WTC11 (cell line): ENCODE results near the gene TEKT2.

ENCODE experiments used
- CBFB ChIP-seq: sonication (generic); formaldehyde crosslinking; IDR thresholded peaks from 2 replicates; pipeline ENCODE4 v1.8.1; 2022; ENCODE audit warnings: mild to moderate bottlenecking, low read depth, missing genetic modification reagents
- ELF4 ChIP-seq: sonication (generic); formaldehyde crosslinking; IDR thresholded peaks from 2 replicates; pipeline ENCODE4 v1.8.1; 2022; ENCODE audit warnings: low read depth, mild to moderate bottlenecking, moderate library complexity, missing genetic modification reagents
- FOXJ3 ChIP-seq: sonication (generic); formaldehyde crosslinking; IDR thresholded peaks from 2 replicates; pipeline ENCODE4 v1.9.0; 2021; ENCODE audit warnings: missing genetic modification reagents, mild to moderate bottlenecking, borderline replicate concordance
- FOXK1 ChIP-seq: sonication (generic); formaldehyde crosslinking; IDR thresholded peaks from 2 replicates; pipeline ENCODE4 v1.8.0; 2022; ENCODE audit warnings: mild to moderate bottlenecking, moderate library complexity, missing genetic modification reagents
- FOXP1 ChIP-seq: sonication (generic); formaldehyde crosslinking; IDR thresholded peaks from 2 replicates; pipeline ENCODE4 v1.8.0; 2022; ENCODE audit warnings: missing genetic modification reagents, mild to moderate bottlenecking, moderate library complexity, borderline replicate concordance
- IRF2 ChIP-seq: sonication (generic); formaldehyde crosslinking; IDR thresholded peaks from 2 replicates; pipeline ENCODE4 v1.8.0; 2022; ENCODE audit warnings: low read depth, missing genetic modification reagents, borderline replicate concordance
- JUN ChIP-seq: sonication (generic); formaldehyde crosslinking; IDR thresholded peaks from 2 replicates; pipeline ENCODE4 v1.8.0; 2023; ENCODE audit warnings: mild to moderate bottlenecking, missing genetic modification reagents
- NFE2L1 ChIP-seq: sonication (generic); formaldehyde crosslinking; IDR thresholded peaks from 2 replicates; pipeline ENCODE4 v1.8.1; 2023; ENCODE audit warnings: missing genetic modification reagents
- NFYB ChIP-seq: sonication (generic); formaldehyde crosslinking; conservative IDR thresholded peaks from 2 replicates; pipeline ENCODE4 v1.8.0; 2022; ENCODE audit warnings: low read depth, missing genetic modification reagents
- SMAD3 ChIP-seq: sonication (generic); formaldehyde crosslinking; IDR thresholded peaks from 2 replicates; pipeline ENCODE4 v1.8.0; 2022; ENCODE audit warnings: missing genetic modification reagents, mild to moderate bottlenecking, borderline replicate concordance
- SMAD4 ChIP-seq: sonication (generic); formaldehyde crosslinking; IDR thresholded peaks from 2 replicates; pipeline ENCODE4 v1.8.0; 2022; ENCODE audit warnings: mild to moderate bottlenecking, missing genetic modification reagents
- ZNF121 ChIP-seq: sonication (generic); formaldehyde crosslinking; IDR thresholded peaks from 2 replicates; pipeline ENCODE4 v1.8.0; 2023; ENCODE audit warnings: missing genetic modification reagents
- TF ChIP-seq, protein P1 (sequence below): fragments of 200-600 bp; IDR thresholded peaks from 2 replicates; pipeline ENCODE4 v1.8.0; 2022; ENCODE audit warnings: antibody characterized with exemption
- TF ChIP-seq, protein P2 (sequence below): sonication (generic); formaldehyde crosslinking; IDR thresholded peaks from 2 replicates; pipeline ENCODE4 v1.8.1; 2023; ENCODE audit warnings: mild to moderate bottlenecking, missing genetic modification reagents

DNA sequence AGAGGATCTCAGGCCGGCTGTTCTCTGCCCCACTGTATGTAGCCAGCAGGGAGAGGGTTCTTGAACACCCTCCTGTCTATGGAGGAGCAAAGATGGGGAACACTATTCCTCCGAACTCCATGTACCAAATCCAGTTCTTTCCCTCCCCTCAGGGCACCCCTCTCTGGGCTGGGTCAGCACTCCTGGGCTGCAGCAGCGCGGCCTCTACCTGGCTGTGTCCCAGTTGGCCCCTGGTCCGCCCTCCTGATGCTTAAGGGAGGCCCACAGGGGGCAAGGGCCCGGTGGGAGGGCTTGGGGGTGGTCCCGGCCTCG, 4.3 kb downstream of the TEKT2 start:
- no peak for TF ChIP-seq NFE2L1 (CRISPR knock-in tag)
- TF ChIP-seq ELF4: no peak
- TF ChIP-seq, protein P1, sequence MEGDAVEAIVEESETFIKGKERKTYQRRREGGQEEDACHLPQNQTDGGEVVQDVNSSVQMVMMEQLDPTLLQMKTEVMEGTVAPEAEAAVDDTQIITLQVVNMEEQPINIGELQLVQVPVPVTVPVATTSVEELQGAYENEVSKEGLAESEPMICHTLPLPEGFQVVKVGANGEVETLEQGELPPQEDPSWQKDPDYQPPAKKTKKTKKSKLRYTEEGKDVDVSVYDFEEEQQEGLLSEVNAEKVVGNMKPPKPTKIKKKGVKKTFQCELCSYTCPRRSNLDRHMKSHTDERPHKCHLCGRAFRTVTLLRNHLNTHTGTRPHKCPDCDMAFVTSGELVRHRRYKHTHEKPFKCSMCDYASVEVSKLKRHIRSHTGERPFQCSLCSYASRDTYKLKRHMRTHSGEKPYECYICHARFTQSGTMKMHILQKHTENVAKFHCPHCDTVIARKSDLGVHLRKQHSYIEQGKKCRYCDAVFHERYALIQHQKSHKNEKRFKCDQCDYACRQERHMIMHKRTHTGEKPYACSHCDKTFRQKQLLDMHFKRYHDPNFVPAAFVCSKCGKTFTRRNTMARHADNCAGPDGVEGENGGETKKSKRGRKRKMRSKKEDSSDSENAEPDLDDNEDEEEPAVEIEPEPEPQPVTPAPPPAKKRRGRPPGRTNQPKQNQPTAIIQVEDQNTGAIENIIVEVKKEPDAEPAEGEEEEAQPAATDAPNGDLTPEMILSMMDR: no peak
- no peak for TF ChIP-seq FOXK1 (CRISPR knock-in tag)
- no peak for TF ChIP-seq FOXJ3 (CRISPR knock-in tag)
- TF ChIP-seq SMAD4 (CRISPR knock-in tag): no peak
- no peak for TF ChIP-seq SMAD3 (CRISPR knock-in tag)
- TF ChIP-seq IRF2: no peak
- TF ChIP-seq FOXP1 (CRISPR knock-in tag): no peak
- TF ChIP-seq, protein P2, sequence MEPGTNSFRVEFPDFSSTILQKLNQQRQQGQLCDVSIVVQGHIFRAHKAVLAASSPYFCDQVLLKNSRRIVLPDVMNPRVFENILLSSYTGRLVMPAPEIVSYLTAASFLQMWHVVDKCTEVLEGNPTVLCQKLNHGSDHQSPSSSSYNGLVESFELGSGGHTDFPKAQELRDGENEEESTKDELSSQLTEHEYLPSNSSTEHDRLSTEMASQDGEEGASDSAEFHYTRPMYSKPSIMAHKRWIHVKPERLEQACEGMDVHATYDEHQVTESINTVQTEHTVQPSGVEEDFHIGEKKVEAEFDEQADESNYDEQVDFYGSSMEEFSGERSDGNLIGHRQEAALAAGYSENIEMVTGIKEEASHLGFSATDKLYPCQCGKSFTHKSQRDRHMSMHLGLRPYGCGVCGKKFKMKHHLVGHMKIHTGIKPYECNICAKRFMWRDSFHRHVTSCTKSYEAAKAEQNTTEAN (CRISPR knock-in tag): no peak
- no peak for TF ChIP-seq NFYB (CRISPR knock-in tag)
- no peak for TF ChIP-seq ZNF121 (CRISPR knock-in tag)
- TF ChIP-seq CBFB (CRISPR knock-in tag): no peak
- TF ChIP-seq JUN: no peak
